WTC11 (cell line): ENCODE data around the gene ZMYND11. TPM values are rescaled to one million over a fixed set of nuclear protein-coding genes. Genes with fewer than 3 reads are reported as not detected.
"Not testable (repeated sequence)": the region's sequence is repeated elsewhere in the genome, so short reads cannot be mapped to it uniquely, and the experiment has no call there.

Experiments used
- ATAC-seq: fragments of 200-7000 bp; cut with Tn5 transposase; 2 replicates; pipeline ENCODE4 v1.10.0; 2021; ENCODE audit warnings: mild to moderate bottlenecking, moderate library complexity
- CTCF ChIA-PET: fragments of 300-600 bp; sonication (Branson Sonifier 250); formaldehyde crosslinking; loops from one replicate; lab custom pipeline; 2021; ENCODE audit warnings: antibody characterized with exemption; lab: Charles Lee
- POLR2A ChIA-PET: fragments of 350-600 bp; sonication (Branson Sonifier 250); formaldehyde crosslinking; loops from one replicate; lab custom pipeline; 2021; ENCODE audit warnings: antibody characterized with exemption; lab: Charles Lee
- DNase-seq: peaks from one replicate; pipeline ENCODE4 v3.0.0; 2021; ENCODE audit warnings: low spot score
- H3K27ac Mint-ChIP-seq: 2 replicates; pipeline ENCODE4 v1.8.0; 2021; ENCODE audit warnings: mixed read lengths
- H3K27me3 Mint-ChIP-seq: 2 replicates; pipeline ENCODE4 v1.8.0; 2021; ENCODE audit warnings: low read depth, mild to moderate bottlenecking, moderate library complexity, mixed read lengths
- H3K36me3 Mint-ChIP-seq: 2 replicates; pipeline ENCODE4 v1.8.0; 2021; ENCODE audit warnings: mixed read lengths
- H3K4me1 Mint-ChIP-seq: 2 replicates; pipeline ENCODE4 v1.8.0; 2022; ENCODE audit warnings: mixed read lengths
- H3K4me3 Mint-ChIP-seq: 2 replicates; pipeline ENCODE4 v1.8.0; 2021; ENCODE audit warnings: mild to moderate bottlenecking, moderate library complexity, mixed read lengths
- H3K9me3 Mint-ChIP-seq: 2 replicates; pipeline ENCODE4 v1.8.0; 2021; ENCODE audit warnings: mixed read lengths
- CBFB ChIP-seq: sonication (generic); formaldehyde crosslinking; IDR thresholded peaks from 2 replicates; pipeline ENCODE4 v1.8.1; 2022; ENCODE audit warnings: mild to moderate bottlenecking, low read depth, missing genetic modification reagents
- E2F5 ChIP-seq: sonication (generic); formaldehyde crosslinking; IDR thresholded peaks from 2 replicates; pipeline ENCODE4 v1.8.1; 2022; ENCODE audit warnings: mild to moderate bottlenecking, moderate library complexity, missing genetic modification reagents
- FOXJ3 ChIP-seq: sonication (generic); formaldehyde crosslinking; IDR thresholded peaks from 2 replicates; pipeline ENCODE4 v1.9.0; 2021; ENCODE audit warnings: missing genetic modification reagents, mild to moderate bottlenecking, borderline replicate concordance
- GTF2I ChIP-seq: fragments of 250-450 bp; sonication (Bioruptor Pico); conservative IDR thresholded peaks from 2 replicates; pipeline ENCODE4 v1.4.0; 2021; ENCODE audit warnings: mild to moderate bottlenecking
- ZBTB43 ChIP-seq: sonication (generic); formaldehyde crosslinking; IDR thresholded peaks from 2 replicates; pipeline ENCODE4 v1.8.1; 2023; ENCODE audit warnings: mild to moderate bottlenecking, missing genetic modification reagents
- ZNF219 ChIP-seq: sonication (generic); formaldehyde crosslinking; IDR thresholded peaks from 2 replicates; pipeline ENCODE4 v1.8.0; 2023; ENCODE audit warnings: missing genetic modification reagents, mild to moderate bottlenecking, borderline replicate concordance
- ZNF263 ChIP-seq: sonication (generic); formaldehyde crosslinking; IDR thresholded peaks from 2 replicates; pipeline ENCODE4 v1.8.1; 2022; ENCODE audit warnings: low read depth, mild to moderate bottlenecking, moderate library complexity, missing genetic modification reagents
- ZNF281 ChIP-seq: sonication (generic); formaldehyde crosslinking; IDR thresholded peaks from 2 replicates; pipeline ENCODE4 v1.8.0; 2023; ENCODE audit warnings: mild to moderate bottlenecking, missing genetic modification reagents
- ZNF425 ChIP-seq: fragments of 250-450 bp; sonication (Bioruptor Pico); conservative IDR thresholded peaks from 2 replicates; pipeline ENCODE4 v1.9.0; 2021; ENCODE audit warnings: mild to moderate bottlenecking
- total RNA-seq: library from RNA; stranded (reverse); gene quantifications from 3 replicates; pipeline ENCODE4 v1.2.3, GENCODE V29; 2021

The ZMYND11 gene
- total RNA-seq, 1 experiment from 2014 or later = 22.3 TPM

- Mint-ChIP-seq H3K4me1 (no peaks in the 10 kb centered on the region), H3K4me3 (no peak overlapping the region), H3K36me3 (peaks cover 8% of the 10 kb centered on the region; the same call in 1 of the 2 replicates), H3K27ac (no peak overlapping the region), H3K27me3 (no peaks in the 10 kb centered on the region), H3K9me3 (peaks cover 5% of the 10 kb centered on the region; the same call in 1 of the 2 replicates)
- no peak for DNase-seq
- ATAC-seq = no peak
- CTCF ChIA-PET = no interaction called here
- TF ChIP-seq ZNF219 (no peak), CBFB (CRISPR knock-in tag) (no peak), ZBTB43 (no peak), ZNF263 (CRISPR knock-in tag) (no peak), ZNF281 (CRISPR knock-in tag) (no peak), ZNF425 (CRISPR knock-in tag) (no peak)
- POLR2A ChIA-PET = no interaction called here
Observed at GRCh38 chr10:299969-300368, 164.7 kb downstream of the ZMYND11 start.

GRCh38 chr10:300580-300979 is 165.3 kb downstream of the ZMYND11 start:
- POLR2A ChIA-PET, H3K4me3 Mint-ChIP-seq, H3K9me3 Mint-ChIP-seq, H3K27me3 Mint-ChIP-seq, H3K36me3 Mint-ChIP-seq, CTCF ChIA-PET, H3K27ac Mint-ChIP-seq, DNase-seq, ATAC-seq, H3K4me1 Mint-ChIP-seq: not testable (repeated sequence)

GRCh38 chr10:301536-301935 is 166.3 kb downstream of the ZMYND11 start:
- peaks cover 5% of the 10 kb centered on the region for H3K4me1 Mint-ChIP-seq
- H3K27me3 Mint-ChIP-seq = no peaks in the 10 kb centered on the region
- no peak for TF ChIP-seq E2F5 (CRISPR knock-in tag)
- no peak for TF ChIP-seq FOXJ3 (CRISPR knock-in tag)
- TF ChIP-seq GTF2I = no peak
- TF ChIP-seq, all 79 proteins: peak for 0
- Mint-ChIP-seq H3K36me3 (peaks cover 8% of the 10 kb centered on the region; the same call in 1 of the 2 replicates), H3K9me3 (peaks cover 5% of the 10 kb centered on the region; the same call in 1 of the 2 replicates), H3K27ac (no peak overlapping the region), H3K4me3 (no peak overlapping the region)
- ChIA-PET POLR2A (no interaction called here), CTCF (no interaction called here)
- DNase-seq = no peak
- ATAC-seq = no peak

Other genes starting within 250 kb of the ZMYND11 start
- 2.3 to 2.6 TPM (median 2.4 TPM) in 3 replicates for gene TUBB8, start 86.2 kb upstream of the ZMYND11 start, total RNA-seq